A204.1 (cell line): ENCODE data around the gene MASP1.

Experiments
- FAIRE-seq: peaks from 2 replicates; lab custom pipeline; 2012; peaks lifted over from hg19 to GRCh38; lab: Jason Lieb, UNC

MASP1 gene, protein sequence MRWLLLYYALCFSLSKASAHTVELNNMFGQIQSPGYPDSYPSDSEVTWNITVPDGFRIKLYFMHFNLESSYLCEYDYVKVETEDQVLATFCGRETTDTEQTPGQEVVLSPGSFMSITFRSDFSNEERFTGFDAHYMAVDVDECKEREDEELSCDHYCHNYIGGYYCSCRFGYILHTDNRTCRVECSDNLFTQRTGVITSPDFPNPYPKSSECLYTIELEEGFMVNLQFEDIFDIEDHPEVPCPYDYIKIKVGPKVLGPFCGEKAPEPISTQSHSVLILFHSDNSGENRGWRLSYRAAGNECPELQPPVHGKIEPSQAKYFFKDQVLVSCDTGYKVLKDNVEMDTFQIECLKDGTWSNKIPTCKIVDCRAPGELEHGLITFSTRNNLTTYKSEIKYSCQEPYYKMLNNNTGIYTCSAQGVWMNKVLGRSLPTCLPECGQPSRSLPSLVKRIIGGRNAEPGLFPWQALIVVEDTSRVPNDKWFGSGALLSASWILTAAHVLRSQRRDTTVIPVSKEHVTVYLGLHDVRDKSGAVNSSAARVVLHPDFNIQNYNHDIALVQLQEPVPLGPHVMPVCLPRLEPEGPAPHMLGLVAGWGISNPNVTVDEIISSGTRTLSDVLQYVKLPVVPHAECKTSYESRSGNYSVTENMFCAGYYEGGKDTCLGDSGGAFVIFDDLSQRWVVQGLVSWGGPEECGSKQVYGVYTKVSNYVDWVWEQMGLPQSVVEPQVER

DNA sequence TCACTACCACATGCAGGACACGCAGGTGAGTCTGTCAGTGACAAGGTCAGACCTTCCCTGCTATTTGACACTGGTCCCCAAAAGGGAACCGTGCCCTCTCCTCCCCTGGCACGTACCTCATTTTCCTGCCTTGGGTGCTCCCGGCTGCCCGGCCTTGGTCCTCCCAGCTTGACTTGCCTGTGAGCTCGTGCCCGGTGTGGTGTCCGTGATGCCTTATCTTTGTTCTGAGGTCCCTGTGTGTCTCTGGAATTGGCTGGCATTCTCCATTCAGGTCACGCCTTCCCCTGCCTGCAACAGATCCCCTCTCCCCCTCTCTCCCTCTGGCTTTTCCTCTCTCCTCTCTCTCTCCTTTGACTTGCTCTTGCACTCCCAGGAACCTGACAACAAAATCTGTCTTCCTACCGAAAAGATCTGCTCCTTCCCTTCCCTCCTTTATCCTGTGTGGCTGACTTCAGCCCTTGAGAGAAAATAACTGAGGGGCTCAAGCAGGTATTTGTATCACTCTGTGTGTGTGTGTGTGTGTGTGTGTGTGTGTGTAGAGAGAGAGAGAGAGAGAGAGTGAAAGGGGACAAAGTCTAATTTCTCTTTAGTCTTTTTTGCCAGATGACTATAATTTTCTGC is at the start of gene MASP1:
TSS of gene MASP1 (minus strand) at position 226 of the 621 bp plus-strand sequence. CDS start at position 121, 105 bp downstream.
- FAIRE-seq, result no peak

DNA sequence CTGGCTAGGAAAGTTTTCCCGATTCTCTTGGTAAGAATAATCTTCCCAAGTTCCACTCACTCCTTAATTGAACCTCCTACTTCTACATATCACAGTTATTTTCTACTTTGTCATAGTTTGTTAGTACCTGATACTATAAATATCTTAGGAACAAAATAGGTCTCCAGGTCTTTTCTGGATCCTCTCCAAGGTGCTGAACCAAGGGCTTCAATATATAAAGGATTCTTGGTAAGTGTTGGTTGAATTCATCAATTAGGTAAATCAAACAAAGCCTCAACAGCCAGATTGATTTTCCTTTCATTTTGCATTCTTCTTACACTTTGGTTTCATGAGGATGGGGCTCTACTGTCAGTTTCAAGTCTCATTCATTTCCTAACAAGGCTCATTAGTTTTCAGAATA is 49.0 kb upstream of the MASP1 start:
- FAIRE-seq, result no peak

DNA sequence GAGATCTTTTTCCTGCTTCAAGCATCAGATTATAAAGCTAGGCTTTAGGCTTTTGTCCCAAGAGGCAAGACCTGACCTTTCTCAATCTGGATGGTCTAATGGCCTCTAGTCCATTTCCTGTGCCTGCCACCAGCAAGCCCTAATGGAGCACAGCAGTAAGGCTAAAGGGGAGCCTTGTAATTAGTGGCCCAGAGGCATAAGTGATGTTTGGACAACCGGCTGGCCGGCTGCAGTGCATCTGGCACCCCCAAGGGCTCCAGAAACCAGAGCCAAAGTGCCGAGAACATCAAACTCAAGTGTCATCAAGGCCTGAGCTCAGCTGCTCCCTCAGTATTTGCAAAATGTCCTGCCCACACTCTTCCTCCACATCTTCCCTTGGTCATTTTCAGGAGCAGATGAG is 44.8 kb upstream of the MASP1 start:
- FAIRE-seq, result no peak

DNA sequence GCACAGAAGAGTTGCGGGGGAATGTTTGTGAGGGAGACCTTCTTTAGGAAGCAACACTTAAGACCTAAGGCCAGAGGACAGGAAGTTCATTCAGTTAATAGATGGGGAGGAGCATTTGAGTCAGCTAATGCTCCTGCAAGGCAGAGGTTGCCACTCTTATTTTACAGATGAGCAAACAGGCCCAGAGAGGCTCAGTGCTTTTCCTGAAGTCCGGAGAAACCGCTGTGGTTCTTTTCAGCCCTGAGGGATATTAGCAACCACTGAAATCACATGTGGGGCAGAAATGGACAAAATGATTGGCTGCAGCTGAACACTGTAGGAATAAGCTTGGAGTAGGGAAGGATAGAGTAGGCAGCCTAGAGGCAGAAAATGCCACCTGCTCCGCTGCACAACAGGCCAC is 43.4 kb upstream of the MASP1 start:
- no peak for FAIRE-seq

DNA sequence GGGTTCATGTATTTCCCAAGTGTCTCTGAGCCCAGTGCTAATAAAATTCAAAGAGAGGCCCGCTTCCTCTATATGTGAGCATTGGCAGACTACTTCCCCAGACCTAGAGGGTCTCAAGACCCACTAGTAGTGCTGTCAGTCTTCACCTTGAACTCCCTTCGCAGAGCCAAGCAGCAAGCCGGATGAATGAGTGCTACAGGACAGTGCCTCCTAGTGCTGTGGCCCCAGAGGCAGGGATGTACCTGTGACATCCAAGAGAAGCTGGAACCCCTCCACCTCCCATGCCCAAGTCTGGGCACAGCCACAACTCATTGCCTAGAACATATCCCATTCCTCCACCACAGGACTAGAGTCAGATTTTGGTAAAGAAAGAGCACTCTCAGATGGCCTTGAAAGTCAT is 37.2 kb upstream of the MASP1 start:
- FAIRE-seq, result no peak

DNA sequence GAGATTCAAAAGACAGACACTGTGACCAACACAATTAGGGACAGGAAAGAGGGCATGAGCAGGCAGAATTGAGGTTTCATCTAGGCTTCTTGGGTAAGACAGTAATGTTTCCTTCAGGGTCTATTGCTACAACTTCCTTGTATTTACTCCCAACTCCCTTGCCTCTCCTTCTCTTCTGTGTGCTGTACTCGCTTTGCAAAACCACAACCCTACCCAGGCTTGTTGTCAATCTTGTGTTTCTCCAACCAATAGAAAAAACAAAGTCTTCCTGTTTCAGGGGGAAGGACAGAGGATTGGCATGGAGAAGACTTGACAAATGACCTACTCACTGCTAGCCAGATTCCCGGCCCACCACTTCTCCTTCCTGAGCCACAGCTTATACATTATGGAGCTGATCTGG is 36.3 kb upstream of the MASP1 start:
- no peak for FAIRE-seq

DNA sequence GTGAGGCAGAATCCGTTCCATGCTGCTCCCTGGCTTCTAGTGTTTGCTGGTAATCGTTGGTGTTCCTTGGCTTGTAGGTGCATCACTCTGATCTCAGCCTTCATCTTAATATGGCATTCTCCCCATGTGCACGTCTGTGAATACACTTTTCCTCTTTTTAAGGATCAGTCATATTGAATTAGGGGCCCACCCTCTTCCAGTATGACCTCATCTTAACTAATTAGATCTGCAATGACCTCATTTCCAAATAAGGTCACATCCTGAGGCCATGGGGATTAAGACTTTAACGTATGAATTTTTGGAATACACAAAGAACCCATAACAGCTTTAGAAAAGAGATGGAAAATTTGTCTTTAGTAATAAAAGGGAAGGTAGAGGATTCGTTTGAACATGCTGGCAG is 34.1 kb upstream of the MASP1 start:
- FAIRE-seq, result no peak

DNA sequence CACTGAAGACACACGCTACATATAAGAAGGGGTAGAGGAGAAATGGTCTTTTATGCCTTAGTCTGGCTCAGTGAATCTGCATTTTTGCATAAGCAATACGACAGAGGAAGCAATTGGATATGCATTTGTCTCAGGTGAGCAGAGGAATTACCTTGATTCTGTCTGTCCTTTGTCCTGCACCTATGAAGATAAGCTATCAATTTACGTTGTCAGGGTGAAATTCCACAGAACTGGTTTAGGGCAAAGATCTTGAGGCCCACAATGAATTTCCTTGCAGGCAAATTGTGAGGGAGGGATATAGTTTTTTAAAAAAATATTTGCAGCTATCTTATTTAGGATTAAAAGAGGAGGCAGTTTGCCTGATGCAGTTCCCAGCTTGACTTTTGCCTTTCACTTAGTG is 31.6 kb upstream of the MASP1 start:
- no peak for FAIRE-seq

DNA sequence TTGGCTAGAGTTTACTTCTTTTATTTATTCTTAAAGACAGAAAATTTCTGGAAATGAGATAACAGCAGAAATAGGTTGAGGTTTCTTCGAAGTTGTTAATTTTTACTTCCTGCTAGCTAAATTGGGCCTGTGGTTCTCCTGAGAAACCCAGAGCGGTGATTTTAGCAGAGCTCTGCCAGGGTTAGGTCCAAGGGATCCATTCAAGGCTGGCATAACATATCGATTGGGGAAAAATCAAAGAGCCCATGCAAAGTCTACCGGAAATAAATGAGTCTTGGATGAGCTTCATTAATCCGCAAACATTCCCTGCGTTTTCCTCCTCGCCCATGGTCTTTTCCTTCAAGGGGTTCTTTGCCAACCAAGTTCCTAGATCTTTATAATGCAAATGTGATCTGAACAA is 30.8 kb upstream of the MASP1 start:
- FAIRE-seq, result no peak

DNA sequence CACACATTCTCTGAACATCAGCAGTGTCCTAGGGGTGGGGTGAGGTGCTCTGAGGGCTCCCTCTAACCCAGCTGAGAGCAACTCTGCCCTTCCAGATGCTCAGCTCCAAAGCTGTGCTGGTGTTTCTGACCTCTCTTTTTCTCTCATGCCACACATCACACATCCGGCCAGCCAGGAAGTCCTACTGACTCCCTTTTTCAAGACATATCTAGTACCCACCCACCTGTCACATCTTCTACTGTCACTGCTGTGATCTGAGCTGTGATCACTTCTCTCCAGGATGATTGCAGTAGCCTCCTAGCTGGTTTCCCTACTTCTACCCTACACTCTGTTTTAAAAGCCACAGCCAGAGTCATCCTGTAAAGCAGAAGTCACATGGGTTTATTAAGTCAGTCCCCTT is 30.2 kb upstream of the MASP1 start:
- FAIRE-seq, result no peak

DNA sequence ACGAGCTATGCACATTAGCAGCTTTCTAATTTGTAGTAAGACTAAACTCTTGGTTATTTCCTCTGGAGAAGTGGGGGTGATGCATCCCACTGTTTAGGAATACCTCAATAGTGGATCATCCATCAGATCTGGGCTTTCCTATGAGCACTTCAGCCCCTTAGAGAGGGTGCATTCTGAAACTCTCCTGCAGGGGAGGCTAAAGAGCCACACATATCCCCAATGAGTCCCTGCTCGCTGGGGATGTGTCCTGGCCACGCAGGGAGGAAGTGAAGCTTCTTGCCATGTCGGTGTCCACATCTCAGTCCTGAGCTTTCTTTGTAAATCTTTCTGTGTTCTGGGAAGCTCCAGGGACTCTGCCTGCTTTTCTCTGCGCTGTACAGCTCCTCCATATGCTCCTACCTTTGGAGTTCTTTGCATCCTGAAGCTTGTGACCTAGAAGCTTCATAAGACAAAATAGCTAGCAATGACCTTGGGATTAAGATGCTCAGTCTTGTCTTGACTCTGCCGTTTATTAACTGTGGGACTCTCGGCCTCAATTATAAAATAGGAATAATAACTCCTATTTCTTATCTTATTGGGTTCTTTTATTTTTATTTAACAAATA is 28.3 kb upstream of the MASP1 start:
- FAIRE-seq, result no peak

DNA sequence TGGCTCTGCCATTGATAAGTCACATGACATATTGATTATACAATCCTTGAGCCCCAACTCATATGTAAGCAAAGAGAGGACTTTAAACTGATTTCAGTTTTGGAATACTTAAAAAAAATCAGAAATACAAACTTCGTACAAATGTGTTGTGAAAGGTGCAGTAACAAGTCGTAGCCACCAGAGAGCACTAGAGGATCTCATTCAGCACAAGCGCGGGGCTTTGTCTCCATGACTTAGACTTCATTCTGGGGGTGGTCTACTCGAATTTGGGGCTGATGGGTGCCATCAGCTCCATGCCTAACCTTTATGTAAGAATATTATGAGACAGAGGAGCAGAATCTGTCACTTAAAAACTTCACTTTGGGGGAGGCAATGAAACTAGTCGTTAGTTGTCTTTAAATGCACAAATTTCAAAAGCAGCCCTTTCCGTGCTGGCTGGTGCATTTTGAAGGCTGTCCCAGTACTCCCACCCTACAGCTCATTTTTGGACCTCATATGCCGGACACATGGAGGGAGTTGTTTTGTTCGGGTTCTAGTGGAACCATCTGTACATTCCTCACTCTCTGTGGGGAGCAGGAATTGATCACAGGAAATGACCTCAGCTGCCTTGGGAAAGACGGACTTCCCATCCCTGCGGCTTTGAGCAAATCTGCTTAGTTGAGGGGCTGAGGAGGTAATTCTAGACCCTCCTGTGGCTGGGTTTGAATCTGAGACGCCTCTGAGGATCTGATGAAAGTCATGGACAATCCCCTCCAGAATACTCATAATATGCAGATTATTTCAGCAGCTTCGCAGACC is 27.5 kb upstream of the MASP1 start:
- FAIRE-seq, result no peak

DNA sequence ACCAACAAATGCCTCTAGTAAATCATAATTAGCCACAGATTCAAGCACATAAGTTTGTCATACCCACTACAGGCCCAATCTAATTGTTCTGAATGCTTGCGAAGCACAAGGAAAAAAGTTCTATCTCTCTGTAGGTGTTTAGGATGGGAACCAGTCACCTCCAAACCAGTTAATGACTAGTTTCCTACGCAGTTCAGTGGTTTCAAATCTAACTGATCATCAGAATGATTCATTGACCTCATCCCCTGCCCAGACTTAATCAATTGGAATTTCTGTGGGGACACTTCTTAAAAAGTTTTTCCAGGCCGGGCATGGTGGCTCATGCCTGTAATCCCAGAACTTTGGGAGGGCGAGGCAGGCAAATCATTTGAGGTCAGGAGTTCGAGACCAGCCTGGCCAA is 24.3 kb upstream of the MASP1 start:
- no peak for FAIRE-seq

DNA sequence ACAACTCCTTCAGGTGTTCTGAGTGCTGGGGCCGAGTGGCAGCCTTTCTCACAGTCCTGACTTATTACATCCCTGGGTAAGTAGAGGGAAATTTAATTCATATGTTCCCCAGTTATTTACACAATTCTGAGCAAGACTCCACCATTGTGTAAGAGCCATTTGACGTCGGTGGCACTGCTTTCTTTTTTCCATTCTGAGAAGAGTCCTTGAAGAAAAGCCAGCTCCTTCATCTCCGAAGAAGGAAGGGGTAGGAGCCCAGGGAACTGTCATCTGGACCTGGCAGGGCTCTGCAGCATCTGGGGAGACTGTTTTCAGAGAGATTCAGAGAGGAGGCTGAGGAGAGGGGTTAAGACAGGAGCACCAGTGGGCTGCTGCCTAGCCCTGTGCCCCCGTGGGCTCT is 22.6 kb upstream of the MASP1 start:
- FAIRE-seq, result no peak

DNA sequence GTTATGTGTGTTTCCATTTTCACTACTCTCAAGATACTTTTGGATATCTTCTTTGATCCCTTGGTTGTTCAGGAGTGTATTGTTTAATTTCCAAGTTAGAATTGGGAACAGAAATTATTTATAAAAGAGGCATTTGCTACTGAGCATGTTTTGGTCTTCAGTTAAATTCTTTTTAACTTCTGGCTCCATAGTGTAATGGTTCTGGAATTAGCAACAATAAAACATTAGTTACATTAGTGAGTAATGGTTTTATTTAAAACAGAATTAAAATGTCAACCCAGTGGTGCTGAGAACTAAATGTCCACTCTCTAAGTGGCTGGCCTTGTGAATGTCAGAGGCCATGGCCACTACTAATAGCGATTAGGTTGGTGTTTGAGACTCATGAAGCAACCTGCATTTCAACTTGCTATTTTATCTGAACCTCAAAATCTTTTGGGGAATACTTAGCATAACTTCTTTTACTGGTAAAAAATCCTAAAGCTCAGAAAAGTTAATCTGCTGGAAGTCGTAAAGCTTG is 19.5 kb upstream of the MASP1 start:
- FAIRE-seq, result no peak

DNA sequence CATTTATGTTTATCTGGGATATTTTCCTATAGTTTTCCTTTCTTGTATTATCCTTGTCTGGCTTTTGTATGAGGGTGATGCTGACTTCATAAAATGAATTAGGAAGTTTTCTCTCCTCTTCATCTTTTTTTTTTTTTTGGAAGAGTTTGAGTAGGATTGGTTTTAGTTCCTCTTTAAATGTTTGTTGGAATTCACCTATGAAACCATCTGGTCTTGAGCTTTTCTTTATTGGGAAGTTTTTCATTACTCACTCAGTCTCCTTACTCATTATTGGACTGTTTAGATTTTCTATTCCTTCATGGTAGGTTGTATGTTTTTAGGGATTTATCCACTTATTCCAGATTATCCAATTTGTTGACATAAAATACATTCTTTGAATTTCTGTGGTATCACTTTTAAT is 18.7 kb upstream of the MASP1 start:
- FAIRE-seq, result no peak

DNA sequence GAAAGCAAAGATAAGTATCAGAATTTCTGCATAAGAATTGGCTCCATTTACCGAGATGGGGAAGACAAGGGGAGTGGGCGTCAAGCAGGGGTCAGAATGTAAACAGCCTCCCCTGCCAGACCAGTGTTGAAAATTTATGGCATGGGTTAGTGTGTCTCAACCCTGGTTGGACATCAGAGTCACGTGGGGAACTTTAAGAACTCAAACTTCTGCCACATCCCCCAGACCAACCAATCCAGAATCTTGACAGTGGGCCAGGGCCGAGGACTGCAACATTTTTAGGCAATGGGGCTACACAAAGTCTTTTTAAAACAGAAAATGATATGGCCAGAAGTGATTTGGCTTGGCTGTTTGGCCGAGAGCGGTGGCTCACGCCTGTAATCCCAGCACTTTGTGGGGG is 14.3 kb upstream of the MASP1 start:
- no peak for FAIRE-seq

DNA sequence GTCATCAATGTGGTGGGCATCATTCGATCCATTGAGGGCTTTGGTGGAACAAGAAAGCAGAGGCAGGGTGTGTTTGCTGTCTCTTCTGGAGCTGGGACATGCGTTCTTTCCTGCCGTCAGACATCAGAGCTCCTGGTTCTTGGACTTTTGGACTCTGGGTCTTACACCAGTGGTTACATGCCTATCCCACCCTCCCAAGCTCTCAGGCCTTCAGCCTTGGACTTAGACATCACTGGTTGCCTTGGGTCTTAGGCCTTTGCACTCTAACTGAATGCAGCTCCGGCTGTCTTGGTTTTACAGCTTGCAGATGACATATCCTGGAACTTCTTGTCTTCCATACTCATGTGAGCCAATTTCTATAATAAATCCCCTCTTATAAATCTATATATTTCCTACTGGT is 8.1 kb upstream of the MASP1 start:
- no peak for FAIRE-seq

DNA sequence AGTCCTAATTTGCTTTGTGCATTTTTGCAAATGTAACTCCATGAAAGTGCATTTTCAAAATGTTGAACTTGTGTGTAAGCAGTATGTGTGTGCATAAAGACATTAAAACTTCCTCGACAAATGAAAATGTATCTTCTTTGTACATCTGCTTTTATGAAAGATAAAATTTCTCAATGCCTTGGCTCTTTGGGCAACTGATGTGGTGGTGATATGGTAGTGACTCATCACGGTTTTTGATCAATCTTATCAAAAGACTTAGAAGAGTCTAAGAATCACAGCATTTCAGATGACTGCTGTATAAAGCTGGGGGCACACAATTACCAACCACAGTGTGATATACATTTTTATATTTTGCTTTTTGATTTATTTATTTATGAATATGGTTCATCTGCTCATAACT is 5.4 kb upstream of the MASP1 start:
- FAIRE-seq, result no peak

DNA sequence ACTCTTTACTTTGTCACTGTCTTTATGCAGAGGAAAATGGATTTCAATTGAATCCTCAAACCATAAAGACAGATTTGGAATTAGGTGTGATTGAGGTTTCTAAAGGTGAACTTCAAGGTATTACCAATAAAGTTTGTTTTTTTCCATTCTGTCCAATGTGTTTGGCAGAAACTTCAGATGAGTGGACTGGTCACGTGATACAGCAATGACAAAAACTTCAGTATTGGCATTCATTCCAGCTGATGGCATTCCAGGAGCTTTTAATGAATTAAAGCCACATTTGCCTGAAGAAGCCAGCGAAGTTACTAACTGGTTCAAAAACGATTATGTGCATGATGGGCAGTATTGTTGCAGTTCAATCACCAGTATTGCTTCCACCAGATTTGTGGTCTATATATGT is 4.5 kb upstream of the MASP1 start:
- FAIRE-seq, result no peak

DNA sequence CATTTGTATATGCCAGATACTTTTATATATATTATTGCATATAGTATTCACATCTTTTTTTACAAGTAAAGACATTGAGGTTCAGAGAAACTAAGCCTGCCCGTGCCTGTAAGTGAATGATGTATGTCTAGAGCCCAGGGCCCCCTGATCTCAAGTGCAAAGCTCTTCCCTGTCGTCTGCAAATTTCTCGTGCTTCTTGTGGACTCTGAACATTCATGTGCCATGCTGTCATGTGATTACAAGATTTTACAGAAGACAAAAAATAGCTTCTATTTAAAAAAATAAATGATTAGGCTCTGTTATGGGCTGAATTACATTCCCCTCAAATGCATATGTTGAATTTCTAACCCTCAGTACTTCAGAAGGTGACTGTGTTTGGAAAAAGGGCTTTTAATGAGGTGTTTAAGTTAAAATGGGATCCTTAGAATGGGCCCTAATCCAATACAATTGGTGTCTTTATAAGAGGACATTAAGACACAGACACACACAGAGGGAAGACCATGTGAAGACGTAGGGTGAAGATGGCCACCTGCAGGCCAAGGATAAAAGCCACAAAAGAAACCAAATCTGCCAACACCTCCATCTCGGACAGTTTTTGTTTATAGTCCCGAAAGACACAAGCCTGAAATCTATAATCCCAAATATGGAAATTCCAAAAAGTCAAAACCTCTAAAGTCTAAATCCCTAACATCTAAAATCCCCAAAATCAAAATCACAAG is 3.9 kb upstream of the MASP1 start:
- no peak for FAIRE-seq
